A549 treated with AZD2906 at 1 μM for 4 hours (cell line): ENCODE measurements around the gene NEB. TPM values are rescaled to one million over a fixed set of nuclear protein-coding genes. Genes with fewer than 3 reads are reported as not detected.

Source experiments
- total RNA-seq: library from RNA; stranded (reverse); fragments of 200-300 nt; extraction: Qiagen RNA extraction; gene quantifications from 5 replicates; pipeline ENCODE4 v1.2.3, GENCODE V29; 2022

The NEB gene, protein sequence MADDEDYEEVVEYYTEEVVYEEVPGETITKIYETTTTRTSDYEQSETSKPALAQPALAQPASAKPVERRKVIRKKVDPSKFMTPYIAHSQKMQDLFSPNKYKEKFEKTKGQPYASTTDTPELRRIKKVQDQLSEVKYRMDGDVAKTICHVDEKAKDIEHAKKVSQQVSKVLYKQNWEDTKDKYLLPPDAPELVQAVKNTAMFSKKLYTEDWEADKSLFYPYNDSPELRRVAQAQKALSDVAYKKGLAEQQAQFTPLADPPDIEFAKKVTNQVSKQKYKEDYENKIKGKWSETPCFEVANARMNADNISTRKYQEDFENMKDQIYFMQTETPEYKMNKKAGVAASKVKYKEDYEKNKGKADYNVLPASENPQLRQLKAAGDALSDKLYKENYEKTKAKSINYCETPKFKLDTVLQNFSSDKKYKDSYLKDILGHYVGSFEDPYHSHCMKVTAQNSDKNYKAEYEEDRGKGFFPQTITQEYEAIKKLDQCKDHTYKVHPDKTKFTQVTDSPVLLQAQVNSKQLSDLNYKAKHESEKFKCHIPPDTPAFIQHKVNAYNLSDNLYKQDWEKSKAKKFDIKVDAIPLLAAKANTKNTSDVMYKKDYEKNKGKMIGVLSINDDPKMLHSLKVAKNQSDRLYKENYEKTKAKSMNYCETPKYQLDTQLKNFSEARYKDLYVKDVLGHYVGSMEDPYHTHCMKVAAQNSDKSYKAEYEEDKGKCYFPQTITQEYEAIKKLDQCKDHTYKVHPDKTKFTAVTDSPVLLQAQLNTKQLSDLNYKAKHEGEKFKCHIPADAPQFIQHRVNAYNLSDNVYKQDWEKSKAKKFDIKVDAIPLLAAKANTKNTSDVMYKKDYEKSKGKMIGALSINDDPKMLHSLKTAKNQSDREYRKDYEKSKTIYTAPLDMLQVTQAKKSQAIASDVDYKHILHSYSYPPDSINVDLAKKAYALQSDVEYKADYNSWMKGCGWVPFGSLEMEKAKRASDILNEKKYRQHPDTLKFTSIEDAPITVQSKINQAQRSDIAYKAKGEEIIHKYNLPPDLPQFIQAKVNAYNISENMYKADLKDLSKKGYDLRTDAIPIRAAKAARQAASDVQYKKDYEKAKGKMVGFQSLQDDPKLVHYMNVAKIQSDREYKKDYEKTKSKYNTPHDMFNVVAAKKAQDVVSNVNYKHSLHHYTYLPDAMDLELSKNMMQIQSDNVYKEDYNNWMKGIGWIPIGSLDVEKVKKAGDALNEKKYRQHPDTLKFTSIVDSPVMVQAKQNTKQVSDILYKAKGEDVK (N-terminal part only)
- 0.17 to 0.34 TPM (median 0.20 TPM) in 5 replicates for total RNA-seq

DNA sequence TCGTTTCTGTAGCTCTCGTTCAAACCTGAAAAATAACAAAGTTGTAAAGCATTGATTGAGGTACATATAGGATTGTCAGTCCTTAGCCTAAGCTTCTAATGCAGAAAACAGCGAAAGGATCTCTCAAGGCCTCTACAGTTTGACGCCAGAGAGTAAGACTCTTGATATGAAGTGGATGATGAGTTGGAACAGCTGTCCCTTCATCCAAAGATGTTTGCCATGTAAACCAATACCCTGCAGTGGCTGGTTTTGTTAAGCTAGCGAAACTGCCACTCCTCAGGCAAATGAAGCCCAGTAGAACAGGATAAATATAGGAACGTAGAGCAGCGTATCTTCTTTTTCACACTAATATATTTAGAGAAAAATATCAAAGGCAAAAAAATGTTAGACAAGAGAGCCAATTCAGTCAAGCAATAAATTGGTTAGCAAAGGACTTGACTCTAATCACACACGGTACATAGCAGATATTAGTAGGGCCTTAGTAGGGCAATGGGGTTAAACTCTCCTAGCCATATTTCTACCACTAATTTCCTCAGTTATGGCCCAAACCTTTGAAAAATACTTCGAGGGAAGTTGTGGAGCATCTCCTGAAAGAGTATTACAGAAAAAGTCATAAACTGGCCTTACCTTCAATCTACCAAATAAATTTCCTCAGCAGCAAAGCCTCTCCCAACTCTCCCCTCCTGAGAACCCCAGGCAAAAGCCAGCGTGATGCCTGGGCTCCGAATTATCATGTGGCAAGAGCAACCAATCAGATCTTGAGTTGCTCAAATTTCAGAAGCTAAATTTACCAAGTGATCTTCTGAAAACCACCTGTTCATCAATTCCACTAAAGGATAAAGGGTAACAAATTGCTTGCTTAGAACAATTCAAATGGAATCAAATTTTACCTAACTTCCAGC lies at the start of gene NEB:
TSS of gene NEB (minus strand) at position 706 of the 902 bp plus-strand sequence. CDS start 1,320 bp downstream, outside the sequence.

Other genes starting within 250 kb of the NEB start
- gene ARL5A, start 93.9 kb upstream of the NEB start, total RNA-seq = 18.1 to 21.5 TPM (median 19.1 TPM) in 5 replicates